Heart left ventricle (tissue), 13 donors: ENCODE measurements around the gene DLX4.

Source experiments
- CTCF ChIP-seq, 12 donors: fragments of 200-600 bp; sonication (generic) in 4 of 12; IDR thresholded peaks; one replicate each; pipeline versions ENCODE4 v1.5.0 to v1.8.0; 2018 to 2022; ENCODE audit warnings: antibody characterized with exemption in 12 of 12, mild to moderate bottlenecking in 5 of 12
- POLR2A ChIP-seq, 2 donors: fragments of 450-650 bp; IDR thresholded peaks; one replicate each; pipeline ENCODE4 v1.6.1; 2017; ENCODE audit warnings: antibody characterized with exemption in 2 of 2, mild to moderate bottlenecking in 2 of 2, moderate library complexity in 2 of 2
- donor health status: ischemic (EF 13 %, LVEDD 7.1; RV severe dilation, severe dysfunction).
- donor health status: DM: no; HTN: yes; CAD: no.
- donor health status: DM: no; HTN: no; CAD: no.
- donor health status: ischemic (EF 25% LVEDD 6.9; RV normal size, moderate dysfunction).
- donor health status: ischemic (EF 25% LVEDD 5.7; RV mildly dilated, moderate dysfunction).
- donor health status: ischemic (EF 35%, LVEDD 5.7; RV mildly dilated, moderate dysfunction).
- donor health status: nonischemic (EF 11% LVEDD 7.7; RV severe dilation, severe dysfunction).
- donor health status: DM: yes; HTN: yes; CAD: no.
- donor health status: PGD.
- donor health status: ischemic (EF 29% LVEDD 5.4; RV normal size, mild dysfunction).
- donor health status: nonischemic (EF 23%, LVEDD 6.1; RV moderate dilation, normal function).

- no peak for TF ChIP-seq CTCF (IDR thresholded peaks at IDR 0.05)
- TF ChIP-seq POLR2A (IDR thresholded peaks at IDR 0.05): no peak
These were observed 1.2 kb upstream of the DLX4 start for GRCh38 chr17:49967621-49968404.
